A673 (cell line): ENCODE results near the gene COMMD3. TPM values are rescaled to one million over a fixed set of nuclear protein-coding genes. Genes with fewer than 3 reads are reported as not detected.

Source experiments
- BruUV-seq: library from RNA; stranded (reverse); fragments of 400-500 nt; replicated peaks from 2 replicates; lab custom pipeline; 2021; lab: Mats Ljungman, UMichigan
- CTCF ChIA-PET: fragments of 300-600 bp; sonication (Branson Sonifier 250); formaldehyde crosslinking; loops from one replicate; lab custom pipeline; 2022; ENCODE audit warnings: antibody characterized with exemption; lab: Charles Lee
- POLR2A ChIA-PET: fragments of 300-600 bp; sonication (Branson Sonifier 250); formaldehyde crosslinking; loops from one replicate; lab custom pipeline; 2022; ENCODE audit warnings: antibody characterized with exemption; ENCODE audit not compliant: low non-redundant PET; lab: Charles Lee
- DNase-seq: peaks from one replicate; pipeline ENCODE4 v3.0.0-alpha.2; 2015; ENCODE audit warnings: low spot score
- H3K27ac ChIP-seq: fragments of 200-600 bp; sonication (generic); 2 replicates; pipeline ENCODE4 v1.5.1; 2016; ENCODE audit warnings: mixed run types, low read depth, mild to moderate bottlenecking, mixed read lengths, antibody characterized with exemption, low read length; ENCODE audit not compliant: poor library complexity, severe bottlenecking
- H3K27me3 ChIP-seq: fragments of 200-600 bp; sonication (generic); replicated peaks from 2 replicates; pipeline ENCODE4 v1.6.1; 2017; ENCODE audit warnings: mixed run types, low read depth, mild to moderate bottlenecking, mixed read lengths, antibody characterized with exemption, low read length; ENCODE audit not compliant: insufficient read depth, poor library complexity
- H3K36me3 ChIP-seq: fragments of 200-600 bp; sonication (generic); 2 replicates; pipeline ENCODE4 v1.6.1; 2016; ENCODE audit warnings: mixed run types, mild to moderate bottlenecking, mixed read lengths, antibody characterized with exemption, low read length; ENCODE audit not compliant: insufficient read depth, poor library complexity, severe bottlenecking
- H3K4me1 ChIP-seq: fragments of 200-600 bp; sonication (generic); 2 replicates; pipeline ENCODE4 v1.6.1; 2017; ENCODE audit warnings: mixed run types, mild to moderate bottlenecking, mixed read lengths, antibody characterized with exemption, low read length; ENCODE audit not compliant: insufficient read depth, poor library complexity, severe bottlenecking
- H3K4me3 ChIP-seq: fragments of 200-600 bp; sonication (generic); 2 replicates; pipeline ENCODE4 v1.5.1; 2016; ENCODE audit warnings: low read depth, mixed run types, mild to moderate bottlenecking, mixed read lengths, low read length; ENCODE audit not compliant: poor library complexity, severe bottlenecking
- H3K9me3 ChIP-seq: fragments of 200-600 bp; sonication (generic); 2 replicates; pipeline ENCODE4 v1.6.1; 2016; ENCODE audit warnings: mixed run types, low read depth, mild to moderate bottlenecking, mixed read lengths, antibody characterized with exemption, low read length; ENCODE audit not compliant: poor library complexity, severe bottlenecking
- CTCF ChIP-seq: fragments of 300-800, 200-600 bp; sonication (generic); conservative IDR thresholded peaks from 2 replicates; pipeline ENCODE4 v1.5.1; 2017; ENCODE audit warnings: low read depth, mild to moderate bottlenecking, antibody characterized with exemption, low read length, moderate library complexity, mixed read lengths
- EZH2 ChIP-seq: fragments of 200-600 bp; sonication (generic); IDR thresholded peaks from 2 replicates; pipeline ENCODE4 v1.6.1; 2017; ENCODE audit warnings: borderline replicate concordance, low read depth, mild to moderate bottlenecking, mixed read lengths, antibody characterized with exemption, low read length; ENCODE audit not compliant: poor library complexity, severe bottlenecking
- intact Hi-C: fragments of 100-400 bp; cut with micrococcal nuclease; formaldehyde crosslinking; loops from one replicate; pipeline ENCODE4 v1.10.0; 2022; ENCODE audit not compliant: unreplicated experiment
- total RNA-seq: library from RNA; stranded (reverse); gene quantifications from 2 replicates; pipeline ENCODE4 v1.2.3, GENCODE V29; 2021

The COMMD3 gene
- total RNA-seq, 1 experiment from 2014 or later, result 72.6 TPM

- peaks cover 22% of the 10 kb centered on the region for H3K4me1 ChIP-seq
- intact Hi-C loops, result loop anchor here (10.0 kb wide), 1 partner anchor 645 kb away; no protein-coding TSS in a partner anchor
- CTCF ChIA-PET, result no interaction called here
- H3K27ac ChIP-seq, result peak overlapping the region; percentile 92
- H3K27me3 ChIP-seq, result peaks cover 71% of the 10 kb centered on the region
- DNase-seq, result no peak
- TF ChIP-seq EZH2 (no peak), CTCF (no peak)
- no TSS peak for BruUV-seq
- H3K36me3 ChIP-seq, result no peaks in the 10 kb centered on the region
- no peaks in the 10 kb centered on the region for H3K9me3 ChIP-seq
- POLR2A ChIA-PET, result interaction anchor here (0.6 kb wide), 3 partner anchors 71 to 368 kb away, joined by 3 to 13 read pairs (median 3); no protein-coding TSS in a partner anchor
- H3K4me3 ChIP-seq, result peak overlapping the region; percentile 73
Measured at GRCh38 chr10:22339761-22340328, 23.7 kb downstream of the COMMD3 start.

GRCh38 chr10:22340329-22341189, 24.4 kb downstream of the COMMD3 start:
- H3K36me3 ChIP-seq, result no peaks in the 10 kb centered on the region
- H3K4me3 ChIP-seq, result peak overlapping the region; percentile 73
- peak overlapping the region; percentile 92 for H3K27ac ChIP-seq
- peak; percentile 90 for DNase-seq
- TF ChIP-seq EZH2 (no peak), CTCF (no peak)
- peaks cover 22% of the 10 kb centered on the region for H3K4me1 ChIP-seq
- CTCF ChIA-PET, result no interaction called here
- no peaks in the 10 kb centered on the region for H3K9me3 ChIP-seq
- peaks cover 78% of the 10 kb centered on the region for H3K27me3 ChIP-seq
- intact Hi-C loops, result loop anchor here (10.0 kb wide), 1 partner anchor 644 kb away; no protein-coding TSS in a partner anchor
- BruUV-seq, result no TSS peak
- POLR2A ChIA-PET, result interaction anchor here (0.6 kb wide), 2 partner anchors 77 to 367 kb away, joined by 3 to 13 read pairs; no protein-coding TSS in a partner anchor

- no peak for DNase-seq
- H3K27ac ChIP-seq, result peak overlapping the region; percentile 92
- H3K36me3 ChIP-seq, result no peaks in the 10 kb centered on the region
- H3K4me1 ChIP-seq, result peaks cover 22% of the 10 kb centered on the region
- H3K9me3 ChIP-seq, result no peaks in the 10 kb centered on the region
- no peak for TF ChIP-seq CTCF
- peak; percentile 51 for TF ChIP-seq EZH2
- peak overlapping the region; percentile 73 for H3K4me3 ChIP-seq
- POLR2A ChIA-PET, result no interaction called here
- H3K27me3 ChIP-seq, result peaks cover 86% of the 10 kb centered on the region
- CTCF ChIA-PET, result no interaction called here
- TSS peak; percentile 69 for BruUV-seq
- intact Hi-C loops, result loop anchor here (10.0 kb wide), 1 partner anchor 643 kb away; no protein-coding TSS in a partner anchor
Measured at GRCh38 chr10:22341190-22341925, 25.2 kb downstream of the COMMD3 start.
